Choroid plexus epithelial cell (primary cell): ENCODE results near the gene DERL2.
A peak's percentile ranks its signal among the peaks of the same experiment; 100 is the strongest.

Experiments used
- DNase-seq: peaks from one replicate; pipeline ENCODE4 v3.0.0-alpha.2; 2010; ENCODE audit warnings: low read depth
- H3K4me3 ChIP-seq: 2 replicates; pipeline ENCODE4 v1.5.1; 2011; ENCODE audit warnings: low read depth, mild to moderate bottlenecking, control low read depth, low read length, moderate library complexity
- TF ChIP-seq, protein P1 (sequence below): conservative IDR thresholded peaks from 2 replicates; pipeline ENCODE4 v1.5.1; 2011; ENCODE audit warnings: low read depth, mild to moderate bottlenecking, control low read depth, inconsistent platforms, low read length, moderate library complexity

The DERL2 gene

DNA sequence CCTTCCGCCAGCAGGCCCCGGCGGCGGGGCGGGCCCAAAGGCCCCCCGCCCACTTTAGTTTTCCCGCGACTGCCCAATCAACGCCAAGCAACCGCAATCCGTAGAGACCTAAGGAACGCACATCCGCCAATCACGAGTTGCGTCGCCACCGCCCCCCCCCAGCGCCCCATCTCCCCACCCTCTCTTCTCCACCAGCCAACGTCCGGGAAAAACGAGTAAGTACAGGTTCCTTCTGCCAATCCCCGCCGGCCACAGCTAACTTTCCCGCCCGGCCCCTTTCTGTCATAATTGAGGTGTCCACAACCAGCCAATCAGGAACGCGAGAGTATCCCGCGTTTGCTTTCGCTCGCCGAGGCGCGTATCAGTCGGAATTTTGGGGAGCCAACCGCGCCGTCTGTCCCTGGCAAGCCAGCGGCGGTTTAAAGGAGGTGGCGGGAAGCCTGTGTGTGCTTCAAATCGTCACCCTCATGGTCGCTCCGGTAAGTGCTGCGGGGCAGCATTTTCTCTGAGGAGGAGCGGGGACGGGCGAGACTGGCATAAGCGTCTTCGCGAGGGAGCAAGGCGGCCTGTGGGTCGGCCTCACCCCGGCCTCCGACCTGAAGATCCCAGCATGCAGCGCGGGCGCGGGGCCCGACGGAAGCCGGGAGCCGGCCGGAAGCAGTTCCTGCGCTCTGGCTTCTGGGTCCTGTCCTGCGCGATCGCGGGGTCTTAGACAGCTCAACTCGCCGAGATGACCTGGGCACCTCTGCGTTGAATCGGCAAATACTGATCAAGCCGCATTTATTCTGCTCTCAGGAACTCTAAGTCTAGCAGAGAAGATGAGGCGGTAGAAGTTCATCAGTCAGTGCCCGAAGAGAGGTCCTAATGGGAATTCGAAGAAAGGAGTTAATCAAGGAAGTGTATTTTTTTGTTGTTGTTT, 487 bp upstream of the DERL2 start, which contains the start of gene MIS12:
Gene MIS12, plus strand, starts transcription at position 361 of the 919 bp plus-strand sequence. CDS start 2,297 bp downstream, outside the sequence.
- DNase-seq, result peak; percentile 100
- H3K4me3 ChIP-seq, result peak within 1 kb of the TSS; percentile 93
- TF ChIP-seq, protein P1, sequence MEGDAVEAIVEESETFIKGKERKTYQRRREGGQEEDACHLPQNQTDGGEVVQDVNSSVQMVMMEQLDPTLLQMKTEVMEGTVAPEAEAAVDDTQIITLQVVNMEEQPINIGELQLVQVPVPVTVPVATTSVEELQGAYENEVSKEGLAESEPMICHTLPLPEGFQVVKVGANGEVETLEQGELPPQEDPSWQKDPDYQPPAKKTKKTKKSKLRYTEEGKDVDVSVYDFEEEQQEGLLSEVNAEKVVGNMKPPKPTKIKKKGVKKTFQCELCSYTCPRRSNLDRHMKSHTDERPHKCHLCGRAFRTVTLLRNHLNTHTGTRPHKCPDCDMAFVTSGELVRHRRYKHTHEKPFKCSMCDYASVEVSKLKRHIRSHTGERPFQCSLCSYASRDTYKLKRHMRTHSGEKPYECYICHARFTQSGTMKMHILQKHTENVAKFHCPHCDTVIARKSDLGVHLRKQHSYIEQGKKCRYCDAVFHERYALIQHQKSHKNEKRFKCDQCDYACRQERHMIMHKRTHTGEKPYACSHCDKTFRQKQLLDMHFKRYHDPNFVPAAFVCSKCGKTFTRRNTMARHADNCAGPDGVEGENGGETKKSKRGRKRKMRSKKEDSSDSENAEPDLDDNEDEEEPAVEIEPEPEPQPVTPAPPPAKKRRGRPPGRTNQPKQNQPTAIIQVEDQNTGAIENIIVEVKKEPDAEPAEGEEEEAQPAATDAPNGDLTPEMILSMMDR, result no peak

DNA sequence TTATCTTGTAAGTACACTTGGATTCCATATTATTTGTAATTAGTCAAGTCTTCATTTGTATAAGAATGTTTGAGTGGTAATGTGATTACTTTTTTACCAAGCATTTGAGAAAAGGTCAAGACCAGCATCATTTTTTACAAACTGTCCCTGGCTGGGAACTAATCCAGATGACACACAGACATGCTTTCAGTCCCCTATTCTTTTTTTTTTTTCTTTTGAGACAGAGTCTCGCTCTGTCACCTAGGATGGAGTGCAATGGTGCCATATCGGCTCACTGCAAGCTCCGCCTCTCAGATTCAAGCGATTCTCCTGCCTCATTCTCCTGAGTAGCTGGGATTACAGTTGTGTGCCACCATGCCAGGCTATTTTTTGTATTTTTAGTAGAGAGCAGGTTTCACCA, 4.5 kb downstream of the DERL2 start:
- TF ChIP-seq, protein P1, result no peak
- H3K4me3 ChIP-seq, result no peak overlapping the region
- no peak for DNase-seq

DNA sequence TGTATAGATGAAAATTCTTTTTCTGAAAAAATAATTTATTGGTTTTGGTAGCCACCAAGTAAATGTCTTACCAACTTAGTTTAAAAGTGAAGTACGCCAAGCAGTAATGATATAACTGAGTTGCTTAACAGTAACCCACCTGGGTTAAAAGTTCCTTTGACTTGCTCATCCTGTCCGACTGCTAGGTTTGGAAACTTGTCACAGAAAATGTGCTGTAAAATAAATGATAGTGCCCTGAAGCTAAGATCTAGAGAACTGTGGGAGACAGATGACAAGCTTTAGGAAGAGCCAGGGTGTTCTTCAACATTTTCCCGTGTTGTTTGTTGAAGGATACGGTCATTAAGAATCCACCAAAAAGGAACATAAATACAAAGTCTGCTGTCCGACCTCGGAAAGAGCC, 5.0 kb downstream of the DERL2 start:
- DNase-seq, result no peak
- TF ChIP-seq, protein P1, result no peak
- no peak overlapping the region for H3K4me3 ChIP-seq

DNA sequence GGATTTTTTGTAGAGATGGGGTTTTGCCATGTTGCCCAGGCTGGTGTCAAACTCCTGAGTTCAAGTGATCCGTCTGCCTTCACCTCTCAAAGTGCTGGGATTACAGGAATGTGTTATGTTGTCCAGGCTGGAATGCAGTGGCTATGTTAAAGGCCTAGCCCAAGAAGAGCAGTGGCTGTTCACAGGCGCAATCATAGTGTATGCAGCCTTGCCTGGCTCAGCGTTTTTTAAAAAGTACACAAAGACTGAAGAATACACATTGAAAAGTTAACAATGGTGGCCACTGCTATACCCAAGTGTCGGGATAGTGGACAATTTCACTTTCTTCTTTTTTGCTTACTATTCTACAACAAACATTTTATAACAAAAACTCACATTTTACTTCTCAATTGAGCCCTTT, 7.0 kb downstream of the DERL2 start:
- no peak overlapping the region for H3K4me3 ChIP-seq
- DNase-seq, result no peak
- TF ChIP-seq, protein P1, result no peak

DNA sequence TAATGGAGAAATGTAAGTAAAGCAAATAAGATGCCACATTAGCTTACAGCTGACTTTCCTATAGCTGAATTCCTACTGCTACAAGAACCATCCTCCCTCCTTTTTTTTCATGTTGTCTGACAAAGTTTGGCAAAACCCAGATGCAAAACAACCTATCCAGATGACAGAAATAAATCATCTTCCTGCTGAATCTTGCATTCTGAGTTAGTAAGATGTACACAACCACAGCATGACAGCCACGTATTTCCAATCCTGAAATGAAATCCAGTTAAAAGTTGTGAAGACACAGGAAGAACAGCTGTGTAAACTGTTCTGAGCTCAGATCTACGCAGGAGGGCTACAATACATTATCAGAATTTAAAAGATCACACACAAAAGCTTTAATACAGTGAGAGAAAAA, 12.1 kb downstream of the DERL2 start:
- H3K4me3 ChIP-seq, result no peak overlapping the region
- no peak for DNase-seq
- TF ChIP-seq, protein P1, result no peak

DNA sequence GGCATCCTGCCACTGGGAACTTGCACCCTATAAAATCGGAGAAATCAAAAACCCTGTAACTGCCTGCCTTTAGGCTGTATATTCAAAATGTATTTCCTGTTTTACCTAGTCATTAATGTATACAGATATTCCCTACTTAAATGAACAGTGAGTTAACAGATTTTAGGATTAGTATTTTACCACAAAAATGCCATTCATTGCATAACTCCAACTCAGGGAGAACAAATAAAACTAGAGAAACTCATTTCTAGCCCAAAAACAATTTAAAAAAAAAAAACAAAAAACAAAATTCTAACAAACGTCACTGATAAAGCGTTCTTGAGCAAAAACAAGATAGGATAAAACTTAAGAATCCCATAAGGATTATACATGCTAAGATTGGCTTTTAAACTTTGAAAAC, 13.5 kb downstream of the DERL2 start:
- TF ChIP-seq, protein P1, result no peak
- no peak for DNase-seq
- no peak overlapping the region for H3K4me3 ChIP-seq

DNA sequence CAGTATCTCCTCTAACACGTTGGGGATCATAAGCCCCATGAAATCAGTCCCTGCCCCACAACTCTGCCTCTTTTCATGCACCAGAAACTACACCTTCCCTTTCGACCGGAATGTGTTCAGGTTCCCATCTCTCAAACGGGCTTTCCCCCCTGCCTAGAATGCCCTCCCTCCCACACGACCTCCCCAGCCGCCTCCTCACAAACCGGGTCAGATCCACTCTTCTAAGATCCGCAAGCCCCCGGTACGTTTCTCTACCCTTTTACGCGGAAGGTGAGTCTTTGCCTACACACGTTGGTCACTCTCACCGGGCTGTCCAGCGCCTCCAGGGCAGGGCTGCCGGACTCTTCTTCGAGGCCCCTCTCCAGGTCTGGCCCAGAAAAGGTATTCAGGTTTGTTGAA, 17.9 kb downstream of the DERL2 start:
- TF ChIP-seq, protein P1, result no peak
- peak overlapping the region; percentile 80 for H3K4me3 ChIP-seq
- no peak for DNase-seq
